H1 (cell line): ENCODE measurements around the gene ZNF814. TPM values are rescaled to one million over a fixed set of nuclear protein-coding genes. Genes with fewer than 3 reads are reported as not detected.
"Not testable (repeated sequence)": the region's sequence is repeated elsewhere in the genome, so short reads cannot be mapped to it uniquely, and the experiment has no call there.

ENCODE experiments used
- CTCF ChIA-PET: fragments of 300-600 bp; sonication (Branson Sonifier 250); formaldehyde crosslinking; loops from one replicate; lab custom pipeline; 2021; ENCODE audit not compliant: partially characterized antibody; lab: Charles Lee
- POLR2A ChIA-PET: fragments of 300-600 bp; sonication (Branson Sonifier 250); formaldehyde crosslinking; loops from one replicate; lab custom pipeline; 2021; ENCODE audit warnings: inconsistent platforms; ENCODE audit not compliant: partially characterized antibody; lab: Charles Lee
- DNase-seq, 2 experiments: peaks; one replicate each; pipeline versions ENCODE4 v3.0.0 to v3.0.0-alpha.2; 2010 to 2022; ENCODE audit warnings: low spot score in 2 of 2, low read depth in 1 of 2, mixed read lengths in 1 of 2
- FAIRE-seq: peaks from 2 replicates; lab custom pipeline; 2011; peaks lifted over from hg19 to GRCh38; lab: Jason Lieb, UNC
- H2AFZ ChIP-seq: 2 replicates; pipeline ENCODE4 v1.8.1; 2012; ENCODE audit warnings: low read length, inconsistent platforms
- H2AK5ac ChIP-seq: 2 replicates; pipeline ENCODE4 v1.6.1; 2013; ENCODE audit warnings: low read depth, low read length
- H2BK120ac ChIP-seq: replicated peaks from 2 replicates; pipeline ENCODE3; 2013; ENCODE audit warnings: low read depth, low read length, inconsistent platforms
- H2BK12ac ChIP-seq: 2 replicates; pipeline ENCODE4 v1.6.1; 2013; ENCODE audit warnings: low read depth, low read length
- H2BK15ac ChIP-seq: 2 replicates; pipeline ENCODE4 v1.6.1; 2013; ENCODE audit warnings: low read length
- H2BK20ac ChIP-seq: 2 replicates; pipeline ENCODE4 v1.6.1; 2013; ENCODE audit warnings: low read length
- H2BK5ac ChIP-seq: 2 replicates; pipeline ENCODE4 v1.6.1; 2013; ENCODE audit warnings: low read depth, low read length
- H3K14ac ChIP-seq: 2 replicates; pipeline ENCODE4 v1.6.1; 2013; ENCODE audit warnings: inconsistent platforms; ENCODE audit not compliant: insufficient read length
- H3K18ac ChIP-seq: 2 replicates; pipeline ENCODE4 v1.6.1; 2013; ENCODE audit warnings: low read length; ENCODE audit errors: extremely low read depth
- H3K23ac ChIP-seq: 2 replicates; pipeline ENCODE4 v1.6.1; 2013; ENCODE audit warnings: inconsistent platforms; ENCODE audit not compliant: insufficient read length
- H3K23me2 ChIP-seq: 2 replicates; pipeline ENCODE4 v1.6.1; 2013; ENCODE audit warnings: low read depth, low read length
- H3K27ac ChIP-seq: 2 replicates; pipeline ENCODE4 v1.6.1; 2011; ENCODE audit warnings: low read depth, low read length, inconsistent platforms
- H3K27me3 ChIP-seq, 4 experiments: replicated peaks in 1 of 4; 1 replicate in 1 of 4; 2 replicates in 3 of 4; pipeline versions ENCODE4 v1.6.1 to v1.8.1; 2011 to 2013; ENCODE audit warnings: low read length in 3 of 4, mild to moderate bottlenecking in 3 of 4, inconsistent platforms in 2 of 4, mixed read lengths in 2 of 4, moderate library complexity in 1 of 4; ENCODE audit not compliant: control insufficient read depth in 3 of 4, insufficient read depth in 3 of 4; ENCODE audit errors: extremely low read depth in 1 of 4
- H3K36me3 ChIP-seq, 4 experiments: 2 replicates each; pipeline versions ENCODE4 v1.6.1 to v1.8.1; 2011 to 2013; ENCODE audit warnings: mild to moderate bottlenecking in 4 of 4, low read length in 3 of 4, moderate library complexity in 2 of 4, control low read depth in 1 of 4, inconsistent platforms in 1 of 4; ENCODE audit not compliant: insufficient read depth in 4 of 4, control insufficient read depth in 2 of 4
- H3K4ac ChIP-seq: replicated peaks from 2 replicates; pipeline ENCODE3; 2013; ENCODE audit warnings: low read length, low read depth, mixed read lengths, inconsistent platforms; ENCODE audit not compliant: insufficient read length
- H3K4me1 ChIP-seq, 4 experiments: replicated peaks in 1 of 4; 1 replicate in 1 of 4; 2 replicates in 3 of 4; pipeline versions ENCODE4 v1.6.1 to v1.8.1; 2011 to 2013; ENCODE audit warnings: low read length in 3 of 4, inconsistent platforms in 2 of 4, mixed read lengths in 1 of 4; ENCODE audit not compliant: insufficient read depth in 4 of 4, control insufficient read depth in 3 of 4
- H3K4me2 ChIP-seq, 2 experiments: 2 replicates each; pipeline versions ENCODE4 v1.6.1 to v1.8.1; 2011 to 2013; ENCODE audit warnings: low read depth in 2 of 2, low read length in 2 of 2, control low read depth in 1 of 2, inconsistent platforms in 1 of 2, mild to moderate bottlenecking in 1 of 2; ENCODE audit not compliant: insufficient read depth in 1 of 2
- H3K4me3 ChIP-seq, 4 experiments: fragments of 200-600, 300-600 bp in 1 of 4; sonication (generic), shearing (Covaris generic), sonication (Bioruptor Twin) in 1 of 4; 2 replicates each; pipeline versions ENCODE4 v1.5.1 to v1.8.1; 2011 to 2016; ENCODE audit warnings: low read length in 4 of 4, low read depth in 3 of 4, control low read depth in 2 of 4, inconsistent platforms in 2 of 4, mild to moderate bottlenecking in 2 of 4, mixed read lengths in 1 of 4, moderate library complexity in 1 of 4; ENCODE audit not compliant: insufficient read depth in 2 of 4; ENCODE audit errors: extremely low read depth in 1 of 4
- H3K56ac ChIP-seq: replicated peaks from 2 replicates; pipeline ENCODE3; 2013; ENCODE audit warnings: low read depth, mild to moderate bottlenecking, mixed read lengths, low read length, inconsistent platforms; ENCODE audit not compliant: insufficient read length
- H3K79me1 ChIP-seq: 2 replicates; pipeline ENCODE4 v1.6.1; 2013; ENCODE audit warnings: low read depth, low read length, control low read depth
- H3K79me2 ChIP-seq, 2 experiments: 2 replicates each; pipeline versions ENCODE4 v1.6.1 to v1.8.1; 2012 to 2013; ENCODE audit warnings: low read length in 2 of 2, mild to moderate bottlenecking in 2 of 2, inconsistent platforms in 1 of 2; ENCODE audit not compliant: insufficient read depth in 2 of 2, control insufficient read depth in 1 of 2
- H3K9ac ChIP-seq, 4 experiments: replicated peaks in 1 of 4; 1 replicate in 1 of 4; 2 replicates in 3 of 4; pipeline versions ENCODE4 v1.6.1 to v1.8.1; 2011 to 2013; ENCODE audit warnings: low read depth in 3 of 4, low read length in 3 of 4, control low read depth in 2 of 4, mild to moderate bottlenecking in 2 of 4, moderate library complexity in 2 of 4, inconsistent platforms in 1 of 4; ENCODE audit errors: extremely low read depth in 1 of 4
- H3K9me3 ChIP-seq, 2 experiments: 2 replicates each; pipeline versions ENCODE4 v1.6.1 to v1.8.1; 2012 to 2013; ENCODE audit warnings: mild to moderate bottlenecking in 2 of 2, moderate library complexity in 2 of 2, control low read depth in 1 of 2, inconsistent platforms in 1 of 2, low read depth in 1 of 2, low read length in 1 of 2, mixed read lengths in 1 of 2; ENCODE audit not compliant: insufficient read depth in 2 of 2
- H4K20me1 ChIP-seq, 2 experiments: replicated peaks in 1 of 2; 2 replicates each; pipeline versions ENCODE3 to v1.8.1; 2011 to 2013; ENCODE audit warnings: inconsistent platforms in 2 of 2, low read length in 2 of 2, mild to moderate bottlenecking in 1 of 2; ENCODE audit not compliant: insufficient read depth in 2 of 2, control insufficient read depth in 1 of 2
- H4K5ac ChIP-seq: 2 replicates; pipeline ENCODE4 v1.6.1; 2013; ENCODE audit warnings: low read length, low read depth, mixed read lengths, inconsistent platforms; ENCODE audit not compliant: insufficient read length
- H4K8ac ChIP-seq: 2 replicates; pipeline ENCODE4 v1.8.0; 2013; ENCODE audit warnings: mild to moderate bottlenecking, moderate library complexity, low read length, inconsistent platforms; ENCODE audit not compliant: insufficient read depth; ENCODE audit errors: extremely low read depth
- H4K91ac ChIP-seq: replicated peaks from 2 replicates; pipeline ENCODE3; 2013; ENCODE audit warnings: low read length, mixed read lengths, inconsistent platforms; ENCODE audit not compliant: insufficient read length
- WGBS, 2 experiments: shearing (Covaris generic) in 1 of 2; methylation state at CpG; one replicate each; pipeline versions ENCODE4 v1.1.6 to v1.1.7; 2013 to 2015; ENCODE audit warnings: low lambda C conversion rate in 2 of 2, mixed read lengths in 2 of 2, inconsistent platforms in 1 of 2, low coverage in 1 of 2, missing lambda C conversion rate in 1 of 2; ENCODE audit not compliant: insufficient replicate concordance in 2 of 2, insufficient coverage in 1 of 2, insufficient read length in 1 of 2; ENCODE audit errors: extremely low coverage in 1 of 2, missing lambda C conversion rate in 1 of 2; 5-methylcytosine and 5-hydroxymethylcytosine counted together
- polyA plus RNA-seq, 7 experiments: library from polyadenylated mRNA; depleted of rRNA in 3 of 7; stranded (reverse) in 5 of 7; unstranded in 2 of 7; fragments of >200 nt in 5 of 7; fragments of 200-250 nt in 2 of 7; gene quantifications; 1 replicate in 5 of 7; 2 replicates in 1 of 7; 4 replicates in 1 of 7; pipeline versions ENCODE4 v1.2.1 to v1.2.3, GENCODE V29; 2011 to 2013; ENCODE audit warnings: missing spikeins in 2 of 7, mixed read lengths in 2 of 7
- total RNA-seq: library from RNA; stranded (reverse); fragmentation: NEBNext Ultra II Directional; extraction: Animal tissue kit (Norgen Biotek cat#: 25700); gene quantifications from 2 replicates; pipeline ENCODE4 v1.2.1, GENCODE V29; 2021

Gene ZNF814
- total and polyA plus RNA-seq, 2 of the 8 experiments (the other 6 are each of a cell fraction or from before 2014, with no cell fraction given), result 90.9 to 99.6 TPM

DNA sequence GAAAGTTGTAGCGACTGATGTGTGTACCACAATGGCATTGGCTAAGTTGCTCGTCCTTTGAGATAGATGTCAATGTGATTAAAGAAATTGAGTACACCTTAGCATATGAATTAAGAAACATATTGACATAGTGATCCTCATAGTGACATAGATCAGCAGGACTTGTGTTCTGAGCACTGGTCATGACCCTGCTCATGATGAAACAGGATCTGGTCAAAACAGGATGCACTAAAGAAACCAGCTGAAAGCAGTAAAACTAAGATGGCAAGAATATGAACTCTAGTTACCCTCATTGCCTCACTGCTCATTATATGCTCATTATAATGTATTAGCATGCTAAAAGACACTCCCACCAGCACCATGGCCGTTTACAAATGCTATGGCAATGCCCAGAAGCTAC, 41.7 kb downstream of the ZNF814 start:
- POLR2A ChIA-PET, result interaction anchor here (0.6 to 10.6 kb wide), 11 partner anchors 9 to 690 kb away, joined by 3 to 103 read pairs (median 4); partner anchors contain the start of genes ZNF587B and ZNF814
- H2BK20ac ChIP-seq, H3K18ac ChIP-seq, H3K27me3 ChIP-seq, H2BK120ac ChIP-seq, H3K9me3 ChIP-seq, H2AFZ ChIP-seq, H3K56ac ChIP-seq, H2BK12ac ChIP-seq, H3K4me2 ChIP-seq, H3K4ac ChIP-seq, H2AK5ac ChIP-seq, H3K27ac ChIP-seq, H2BK5ac ChIP-seq, H3K23me2 ChIP-seq, H4K91ac ChIP-seq, H3K4me1 ChIP-seq, H2BK15ac ChIP-seq, H4K5ac ChIP-seq, DNase-seq, FAIRE-seq, H3K4me3 ChIP-seq, H3K14ac ChIP-seq, H3K79me1 ChIP-seq, H3K9ac ChIP-seq, H4K8ac ChIP-seq, H3K23ac ChIP-seq: not testable (repeated sequence)
- CTCF ChIA-PET, result interaction anchor here (0.7 to 1.1 kb wide), 3 partner anchors 17 to 615 kb away, joined by 3 to 6 read pairs (median 3); partner anchors contain the start of gene ZNF587B
- Histone ChIP-seq H4K20me1 (peaks cover 2 to 12% of the 10 kb centered on the region in 2 experiments), H3K79me2 (peaks cover 7 to 68% of the 10 kb centered on the region in 2 experiments; a peak in 3 of 4 replicates), H3K36me3 (peaks cover 4 to 41% (median 16%) of the 10 kb centered on the region in 4 experiments)
- 59% methylated on average over 3 of the region's 3 CpGs; no CpG with 5 or more reads in 1 of the 2 experiments for WGBS, 2 experiments
